ENCODE measurements around the gene IL15.

- TF ChIP-seq CTCF (IDR thresholded peaks at IDR 0.05) = no peak
- TF ChIP-seq POLR2A (IDR thresholded peaks at IDR 0.05) = no peak
Measured at GRCh38 chr4:141643557-141643956, 7.2 kb downstream of the IL15 start.

All from esophagus squamous epithelium (tissue), 4 donors.